HG03457 (cell line): ENCODE measurements around the gene MORN2.

Source experiments
- ATAC-seq: cut with Tn5 transposase; IDR thresholded peaks from one replicate; pipeline ENCODE4 v1.9.1; 2021; ENCODE audit warnings: moderate number of reproducible peaks; ENCODE audit not compliant: unreplicated experiment

Gene MORN2

GRCh38 chr2:38889045-38889444 is 13.3 kb downstream of the MORN2 start:
- no peak for ATAC-seq

- no peak for ATAC-seq
Observed at GRCh38 chr2:38889575-38889974, 13.8 kb downstream of the MORN2 start, which contains the start of gene ARHGEF33. Gene ARHGEF33 (plus strand): TSS chr2:38889875. CDS start chr2:38919448, 29,573 bp downstream.

GRCh38 chr2:38892819-38893218 is 17.0 kb downstream of the MORN2 start:
- no peak for ATAC-seq

GRCh38 chr2:38898256-38898655 is 22.5 kb downstream of the MORN2 start:
- no peak for ATAC-seq

GRCh38 chr2:38900726-38901125 is 24.9 kb downstream of the MORN2 start:
- ATAC-seq = no peak

- ATAC-seq = no peak
Observed at GRCh38 chr2:38905251-38905650, 29.5 kb downstream of the MORN2 start.

GRCh38 chr2:38907242-38907641 is 31.5 kb downstream of the MORN2 start:
- no peak for ATAC-seq

GRCh38 chr2:38907743-38908562 is 32.2 kb downstream of the MORN2 start:
- ATAC-seq = peak; percentile 66

- no peak for ATAC-seq
Observed at GRCh38 chr2:38909872-38910271, 34.1 kb downstream of the MORN2 start.

- no peak for ATAC-seq
Observed at GRCh38 chr2:38911191-38911590, 35.4 kb downstream of the MORN2 start.

GRCh38 chr2:38912619-38913018 is 36.8 kb downstream of the MORN2 start:
- ATAC-seq = no peak

- no peak for ATAC-seq
Observed at GRCh38 chr2:38922389-38922788, 46.6 kb downstream of the MORN2 start.

- no peak for ATAC-seq
Observed at GRCh38 chr2:38922902-38923301, 47.1 kb downstream of the MORN2 start.

GRCh38 chr2:38925982-38926381 is 50.2 kb downstream of the MORN2 start:
- no peak for ATAC-seq

- no peak for ATAC-seq
Observed at GRCh38 chr2:38930600-38930999, 54.8 kb downstream of the MORN2 start.
